Measurements from ENCODE around the gene SLC22A15. TPM values are rescaled to one million over a fixed set of nuclear protein-coding genes. Genes with fewer than 3 reads are reported as not detected.

Gene SLC22A15
- total RNA-seq, 4 donors from 2014 or later = 7.2 to 19.9 (median 8.8) TPM

DNA sequence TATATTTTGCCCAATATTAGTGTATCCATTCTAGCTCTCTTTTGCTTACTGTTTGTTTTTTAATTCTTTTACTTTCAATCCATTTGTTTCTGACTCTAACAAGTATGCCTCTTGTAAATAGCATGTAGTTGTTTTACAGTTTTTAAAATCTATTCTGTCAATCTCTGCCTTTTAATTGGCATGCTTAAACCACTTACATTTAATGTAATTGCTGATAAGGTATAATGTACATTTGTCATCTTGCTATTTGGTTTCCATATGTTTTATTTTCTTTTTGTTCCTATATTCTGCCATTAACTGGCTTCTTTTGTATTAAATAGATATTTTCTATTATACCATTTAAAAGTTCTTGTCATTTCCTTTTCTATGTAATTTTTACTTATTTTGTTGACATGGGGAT lies 118.7 kb downstream of the SLC22A15 start:
- TF ChIP-seq, protein P1, sequence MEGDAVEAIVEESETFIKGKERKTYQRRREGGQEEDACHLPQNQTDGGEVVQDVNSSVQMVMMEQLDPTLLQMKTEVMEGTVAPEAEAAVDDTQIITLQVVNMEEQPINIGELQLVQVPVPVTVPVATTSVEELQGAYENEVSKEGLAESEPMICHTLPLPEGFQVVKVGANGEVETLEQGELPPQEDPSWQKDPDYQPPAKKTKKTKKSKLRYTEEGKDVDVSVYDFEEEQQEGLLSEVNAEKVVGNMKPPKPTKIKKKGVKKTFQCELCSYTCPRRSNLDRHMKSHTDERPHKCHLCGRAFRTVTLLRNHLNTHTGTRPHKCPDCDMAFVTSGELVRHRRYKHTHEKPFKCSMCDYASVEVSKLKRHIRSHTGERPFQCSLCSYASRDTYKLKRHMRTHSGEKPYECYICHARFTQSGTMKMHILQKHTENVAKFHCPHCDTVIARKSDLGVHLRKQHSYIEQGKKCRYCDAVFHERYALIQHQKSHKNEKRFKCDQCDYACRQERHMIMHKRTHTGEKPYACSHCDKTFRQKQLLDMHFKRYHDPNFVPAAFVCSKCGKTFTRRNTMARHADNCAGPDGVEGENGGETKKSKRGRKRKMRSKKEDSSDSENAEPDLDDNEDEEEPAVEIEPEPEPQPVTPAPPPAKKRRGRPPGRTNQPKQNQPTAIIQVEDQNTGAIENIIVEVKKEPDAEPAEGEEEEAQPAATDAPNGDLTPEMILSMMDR (IDR thresholded peaks at IDR 0.05) = no peak
- TF ChIP-seq POLR2A (IDR thresholded peaks at IDR 0.05) (no peak), POLR2AphosphoS5 (IDR thresholded peaks at IDR 0.05) (no peak), EP300 (IDR thresholded peaks at IDR 0.05) (no peak)
- Histone ChIP-seq H3K4me3 (no peak overlapping the region), H3K4me1 (no peaks in the 10 kb centered on the region), H3K27me3 (no peaks in the 10 kb centered on the region), H3K36me3 (no peaks in the 10 kb centered on the region), H3K27ac (no peak overlapping the region), H3K9me3 (peaks cover 5% of the 10 kb centered on the region)
- no peak for DNase-seq (ENCODE audit: low spot score in 2 of 2)

DNA sequence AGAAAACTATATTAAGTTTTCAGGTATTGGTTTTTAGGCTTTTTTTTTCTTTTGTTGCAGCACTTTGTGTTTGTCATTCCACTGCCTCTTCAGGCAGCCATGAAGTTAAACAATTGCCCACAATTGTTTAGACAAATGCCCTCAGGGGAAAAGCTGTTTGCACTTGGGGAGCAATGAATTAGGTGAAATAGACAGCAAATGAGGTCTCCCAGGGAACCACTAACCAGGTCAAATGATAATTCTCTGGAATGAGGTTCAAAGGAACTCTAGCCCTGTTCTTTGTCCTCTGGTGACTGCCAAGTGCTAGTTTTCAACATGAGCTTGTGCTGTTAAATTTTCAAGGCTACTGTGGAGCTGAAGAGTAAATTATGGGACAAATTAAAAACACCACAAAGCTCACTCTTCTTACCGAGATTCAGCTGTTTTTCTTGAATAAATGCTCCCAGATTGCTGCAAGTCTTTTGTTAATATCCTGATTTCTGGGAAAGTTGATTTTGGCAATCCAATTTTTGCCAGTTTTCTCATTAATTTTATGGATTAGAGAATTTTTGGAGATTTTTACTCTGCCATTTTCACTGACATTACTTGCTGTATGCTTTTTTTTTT lies 119.8 kb downstream of the SLC22A15 start:
- Histone ChIP-seq H3K27ac (no peak overlapping the region), H3K36me3 (no peaks in the 10 kb centered on the region), H3K9me3 (peaks cover 3% of the 10 kb centered on the region), H3K4me3 (no peak overlapping the region), H3K4me1 (no peaks in the 10 kb centered on the region), H3K27me3 (no peaks in the 10 kb centered on the region)
- 57% methylated on average over 1 of the region's 1 CpG for WGBS
- no peak for TF ChIP-seq POLR2AphosphoS5 (IDR thresholded peaks at IDR 0.05)
- no peak for DNase-seq (ENCODE audit: low spot score in 2 of 2)

DNA sequence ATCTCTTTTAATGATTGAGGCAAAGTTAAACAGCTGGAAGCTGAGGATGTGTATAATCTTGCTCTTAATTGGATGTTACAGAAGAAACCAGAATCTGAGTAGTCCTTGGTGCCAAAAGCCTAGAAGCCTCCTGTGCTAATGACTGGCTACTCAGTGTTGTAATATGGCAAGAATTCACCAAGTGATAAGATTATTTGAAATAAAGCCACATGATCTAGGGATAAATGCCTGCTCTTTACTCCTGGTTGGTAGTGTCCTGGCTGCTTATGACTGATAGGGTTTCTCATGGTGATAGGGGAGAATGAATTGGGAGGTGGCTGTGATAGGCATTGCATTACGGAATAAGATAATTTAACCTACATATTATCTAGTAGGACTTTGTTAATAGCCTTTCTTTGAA lies 121.3 kb downstream of the SLC22A15 start:
- Histone ChIP-seq H3K9me3 (peaks cover 3% of the 10 kb centered on the region), H3K4me3 (no peak overlapping the region), H3K27ac (no peak overlapping the region), H3K27me3 (no peaks in the 10 kb centered on the region), H3K4me1 (no peaks in the 10 kb centered on the region), H3K36me3 (no peaks in the 10 kb centered on the region)
- WGBS = 91% methylated on average over 1 of the region's 1 CpG
- TF ChIP-seq EP300 (IDR thresholded peaks at IDR 0.05) = no peak
- no peak for DNase-seq (ENCODE audit: low spot score in 2 of 2)

DNA sequence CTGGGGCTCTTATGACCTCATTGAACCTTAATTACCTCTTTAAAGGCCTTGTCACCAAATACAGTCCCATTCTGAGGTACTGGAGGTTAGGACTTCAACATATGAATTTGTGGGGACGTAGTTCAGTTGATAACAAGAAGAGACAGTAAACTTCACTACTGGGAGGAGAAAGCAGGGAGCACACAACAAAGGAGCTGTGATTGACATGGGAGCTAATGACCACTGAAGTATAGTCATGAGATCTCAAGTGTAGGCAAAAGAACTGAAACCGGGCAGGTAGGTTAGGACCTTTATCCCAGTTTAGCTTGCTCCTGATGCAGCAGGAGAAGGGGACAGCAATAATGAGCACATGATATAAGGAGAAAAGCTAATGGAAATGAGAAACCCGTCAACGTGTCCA lies 123.1 kb downstream of the SLC22A15 start:
- H3K27ac ChIP-seq = no peak overlapping the region
- no peaks in the 10 kb centered on the region for H3K4me1 ChIP-seq
- no peak overlapping the region for H3K4me3 ChIP-seq
- peaks cover 3% of the 10 kb centered on the region for H3K9me3 ChIP-seq
- no peaks in the 10 kb centered on the region for H3K36me3 ChIP-seq
- WGBS = 89% methylated on average over 4 of the region's 4 CpGs
- no peak for DNase-seq (ENCODE audit: low spot score in 2 of 2)
- no peaks in the 10 kb centered on the region for H3K27me3 ChIP-seq
- TF ChIP-seq POLR2A (IDR thresholded peaks at IDR 0.05) = no peak

DNA sequence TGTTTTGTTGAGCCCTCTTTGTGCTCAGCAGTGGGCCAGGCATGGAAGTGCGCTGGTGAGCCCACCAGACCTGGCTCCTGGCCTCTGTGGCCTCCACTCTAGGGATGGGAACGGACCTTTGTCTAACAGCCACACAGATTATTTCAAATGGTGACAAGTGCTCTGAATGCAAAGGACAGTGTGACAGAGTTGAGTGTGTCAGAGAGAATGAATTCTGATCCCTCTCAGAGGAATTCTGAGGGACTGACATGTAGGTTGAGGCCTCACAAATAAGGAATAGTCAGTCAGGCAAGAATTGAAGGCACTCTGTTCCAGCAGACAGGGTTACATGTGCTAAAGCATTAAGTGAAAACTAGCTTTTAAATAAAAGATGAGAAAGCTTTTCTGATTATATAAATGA lies 123.6 kb downstream of the SLC22A15 start:
- 86% methylated on average over 2 of the region's 2 CpGs for WGBS
- Histone ChIP-seq H3K9me3 (peaks cover 3% of the 10 kb centered on the region), H3K4me3 (no peak overlapping the region), H3K27ac (no peak overlapping the region), H3K27me3 (no peaks in the 10 kb centered on the region), H3K36me3 (no peaks in the 10 kb centered on the region), H3K4me1 (no peaks in the 10 kb centered on the region)
- DNase-seq (ENCODE audit: low spot score in 2 of 2) = no peak
- TF ChIP-seq EP300 (IDR thresholded peaks at IDR 0.05) (no peak), POLR2AphosphoS5 (IDR thresholded peaks at IDR 0.05) (no peak), POLR2A (IDR thresholded peaks at IDR 0.05) (no peak)
- TF ChIP-seq, protein P1 (IDR thresholded peaks at IDR 0.05) = no peak

DNA sequence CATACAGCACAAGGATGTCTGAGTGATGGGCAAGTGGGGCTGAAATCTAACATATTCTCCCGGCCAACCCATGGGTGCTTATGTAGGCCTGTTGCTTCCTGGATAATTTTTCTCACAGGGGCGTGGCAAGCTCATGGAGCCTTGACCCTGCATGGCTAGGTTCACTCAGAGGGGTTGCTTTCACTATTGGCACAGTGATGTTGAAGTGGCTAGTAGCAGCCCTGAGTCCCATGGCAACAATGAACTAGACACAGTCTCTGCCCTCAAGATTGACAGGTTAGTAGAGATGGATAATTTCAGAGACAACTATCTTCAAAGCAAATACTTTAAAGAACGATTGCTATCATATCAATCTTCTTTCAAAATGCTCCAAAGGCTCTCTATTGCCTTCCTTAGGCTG lies 128.4 kb downstream of the SLC22A15 start:
- WGBS = 82% methylated on average over 3 of the region's 3 CpGs
- peaks cover 2% of the 10 kb centered on the region for H3K4me1 ChIP-seq
- H3K4me3 ChIP-seq = no peak overlapping the region
- TF ChIP-seq POLR2A (IDR thresholded peaks at IDR 0.05) (no peak), POLR2AphosphoS5 (IDR thresholded peaks at IDR 0.05) (no peak), EP300 (IDR thresholded peaks at IDR 0.05) (no peak)
- TF ChIP-seq, protein P1 (IDR thresholded peaks at IDR 0.05) = no peak
- no peaks in the 10 kb centered on the region for H3K9me3 ChIP-seq
- H3K27ac ChIP-seq = no peak overlapping the region
- DNase-seq (ENCODE audit: low spot score in 2 of 2) = no peak
- H3K36me3 ChIP-seq = no peaks in the 10 kb centered on the region
- H3K27me3 ChIP-seq = no peaks in the 10 kb centered on the region

DNA sequence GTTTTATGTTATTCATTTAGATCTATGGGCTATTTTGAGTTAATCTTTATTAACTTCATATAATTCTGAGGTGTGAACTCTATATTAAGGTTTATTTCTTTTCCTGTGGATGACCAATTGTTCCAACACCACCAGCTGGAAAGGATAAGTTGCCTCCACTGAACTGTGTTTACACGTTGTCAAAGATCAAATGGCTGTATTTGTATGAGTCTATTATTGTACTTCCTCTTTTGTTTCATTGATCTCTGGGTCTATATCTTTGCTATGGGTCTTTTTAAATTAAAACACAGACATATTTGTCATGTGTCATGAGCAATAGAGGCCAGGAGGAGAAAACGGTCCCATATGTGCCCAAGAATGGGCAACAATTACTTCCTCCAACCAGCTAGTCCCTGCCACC lies 129.7 kb downstream of the SLC22A15 start:
- Histone ChIP-seq H3K36me3 (no peaks in the 10 kb centered on the region), H3K27ac (no peak overlapping the region), H3K4me1 (peaks cover 10% of the 10 kb centered on the region), H3K9me3 (no peaks in the 10 kb centered on the region), H3K27me3 (no peaks in the 10 kb centered on the region), H3K4me3 (no peak overlapping the region)
- no peak for DNase-seq (ENCODE audit: low spot score in 2 of 2)
- TF ChIP-seq, protein P1 (IDR thresholded peaks at IDR 0.05) = no peak
- TF ChIP-seq POLR2AphosphoS5 (IDR thresholded peaks at IDR 0.05) = no peak
- TF ChIP-seq POLR2A (IDR thresholded peaks at IDR 0.05) = no peak
- no peak for TF ChIP-seq EP300 (IDR thresholded peaks at IDR 0.05)
- 48% methylated on average over 2 of the region's 2 CpGs for WGBS

All from suprapubic skin (tissue), 4 donors.